HG03457 (cell line): Measurements from ENCODE around the gene IPO11.

Experiments used
- ATAC-seq: cut with Tn5 transposase; IDR thresholded peaks from one replicate; pipeline ENCODE4 v1.9.1; 2021; ENCODE audit warnings: moderate number of reproducible peaks; ENCODE audit not compliant: unreplicated experiment

The IPO11 gene

DNA sequence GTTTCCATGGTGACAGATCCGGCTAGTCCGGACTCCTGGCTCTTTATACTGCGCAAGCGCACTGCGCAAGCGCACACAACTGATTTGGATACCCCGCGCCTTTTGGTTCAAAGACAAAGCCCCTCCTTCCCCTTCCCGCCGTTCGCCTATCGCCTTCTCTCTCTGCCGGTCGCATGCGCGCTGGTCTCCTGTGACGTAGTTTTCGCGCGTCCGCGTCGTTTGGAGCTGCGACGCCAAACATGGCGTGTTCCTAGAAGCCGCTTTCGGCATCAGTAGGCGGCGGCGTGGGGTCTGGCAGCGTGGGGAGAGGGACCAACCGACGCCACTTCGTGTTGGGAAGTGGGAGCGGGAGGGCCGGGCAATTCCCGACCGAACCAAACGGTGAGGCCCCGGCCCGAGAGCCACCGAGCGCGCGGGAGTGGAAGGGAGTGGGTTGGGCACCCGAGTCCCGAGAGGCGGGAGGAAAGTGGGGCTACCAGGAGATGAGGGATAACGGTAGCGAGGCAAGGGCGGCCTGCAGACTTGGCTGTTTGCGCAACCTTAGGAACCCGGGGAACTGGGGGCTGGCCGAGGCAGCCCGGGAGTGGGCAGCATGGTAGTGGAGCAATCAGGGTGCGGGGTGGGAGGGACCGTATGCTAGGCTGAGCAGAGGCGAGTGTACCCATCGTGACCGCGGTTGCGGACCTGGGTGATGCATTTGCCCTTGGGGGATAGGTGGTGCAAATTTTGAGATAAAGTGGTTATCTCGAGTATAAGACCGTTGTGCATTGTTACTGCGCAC lies at the start of gene IPO11:
IPO11 (plus strand) TSS at position 215 of the 781 bp plus-strand sequence. CDS start 24,517 bp downstream, outside the sequence.
- peak; percentile 91 for ATAC-seq

DNA sequence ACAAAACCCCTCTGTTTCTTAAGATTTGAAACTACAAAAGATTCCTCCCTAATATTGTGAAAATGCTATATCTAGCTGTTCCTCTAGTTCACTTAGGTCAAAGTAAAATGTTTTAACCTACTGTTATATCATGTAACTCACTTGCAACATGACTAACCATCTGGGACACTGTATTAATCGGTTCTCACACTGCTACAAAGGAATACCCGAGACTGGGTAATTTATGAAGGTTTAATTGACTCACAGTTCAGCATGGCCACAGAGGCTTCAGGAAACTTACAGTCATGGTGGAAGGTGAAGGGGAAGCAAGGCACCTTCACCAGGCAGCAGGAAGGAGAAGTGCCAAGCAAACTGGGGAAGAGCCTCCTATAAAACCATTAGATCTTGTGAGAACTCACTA lies 43.5 kb upstream of the IPO11 start:
- no peak for ATAC-seq

DNA sequence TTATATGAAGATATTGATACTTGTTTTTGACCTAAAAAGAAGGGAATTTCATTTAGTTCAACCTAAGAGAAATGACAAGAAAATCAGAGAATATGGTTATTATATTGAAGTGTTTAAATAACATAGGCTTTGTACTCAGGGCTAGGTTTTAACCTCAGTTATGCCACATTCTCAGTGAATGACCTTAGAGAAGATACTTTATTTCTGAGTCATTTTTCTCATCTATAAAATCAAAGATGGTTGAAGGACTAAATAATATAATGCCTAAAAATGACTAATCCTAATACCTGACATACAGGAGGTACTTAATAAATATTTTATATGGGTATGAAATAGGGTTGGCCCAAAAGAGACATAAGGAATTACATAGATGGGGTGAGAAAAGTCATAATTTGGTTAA lies 41.2 kb upstream of the IPO11 start:
- ATAC-seq = no peak

DNA sequence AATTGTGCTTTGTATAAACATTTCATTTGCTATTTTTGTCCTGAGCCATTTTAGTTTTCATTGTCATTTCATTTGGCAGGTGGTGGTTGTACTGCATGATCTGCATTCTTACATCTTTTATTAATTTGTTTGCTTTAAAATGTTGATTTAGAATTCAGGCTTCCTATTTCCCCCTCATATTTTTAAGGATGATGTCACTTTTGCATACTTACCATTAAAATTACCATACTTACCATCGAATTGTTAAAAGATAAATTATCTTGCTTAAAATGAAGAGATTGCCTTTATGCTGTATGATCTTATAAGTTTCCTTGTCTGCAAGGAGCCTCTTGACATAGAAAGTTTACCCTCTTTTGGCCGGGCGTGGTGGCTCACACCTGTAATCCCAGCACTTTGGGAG lies 40.0 kb upstream of the IPO11 start:
- no peak for ATAC-seq

DNA sequence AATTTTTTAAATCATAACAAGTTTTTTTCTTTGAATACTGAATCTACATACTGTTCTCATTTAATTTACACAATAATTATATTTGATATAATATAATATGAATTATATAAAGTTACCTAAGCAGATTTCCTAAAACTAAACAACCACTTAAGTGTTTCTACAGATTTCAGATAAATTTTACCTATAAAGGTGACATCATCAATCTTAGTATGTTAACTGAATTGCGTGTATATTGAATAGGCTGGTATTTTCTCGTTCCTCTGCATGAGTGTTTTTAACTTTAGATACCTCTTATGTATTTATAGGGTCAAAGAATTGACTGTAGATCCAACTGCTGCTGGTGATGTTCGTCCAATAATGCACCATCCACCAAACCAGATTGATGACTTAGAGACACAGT lies 39.2 kb upstream of the IPO11 start:
- ATAC-seq = no peak

DNA sequence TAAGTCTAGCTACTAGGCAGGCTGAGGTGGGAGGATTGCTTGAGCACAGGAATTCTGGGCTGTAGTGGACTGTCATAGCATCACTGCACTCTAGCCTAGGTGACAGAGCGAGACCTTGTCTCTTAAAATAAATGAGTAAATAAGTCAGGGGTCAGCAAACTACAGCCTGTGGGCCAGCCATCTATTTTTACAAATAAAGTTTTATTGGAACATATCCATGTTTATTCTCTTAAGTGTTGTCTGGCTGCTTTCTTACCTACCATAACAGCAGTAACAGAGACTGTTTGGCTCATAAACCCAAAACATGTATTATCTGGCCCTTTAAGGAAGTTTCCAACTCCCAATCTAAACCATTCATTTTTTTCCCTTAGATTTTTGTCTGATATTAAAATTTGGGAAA lies 38.5 kb upstream of the IPO11 start:
- no peak for ATAC-seq

DNA sequence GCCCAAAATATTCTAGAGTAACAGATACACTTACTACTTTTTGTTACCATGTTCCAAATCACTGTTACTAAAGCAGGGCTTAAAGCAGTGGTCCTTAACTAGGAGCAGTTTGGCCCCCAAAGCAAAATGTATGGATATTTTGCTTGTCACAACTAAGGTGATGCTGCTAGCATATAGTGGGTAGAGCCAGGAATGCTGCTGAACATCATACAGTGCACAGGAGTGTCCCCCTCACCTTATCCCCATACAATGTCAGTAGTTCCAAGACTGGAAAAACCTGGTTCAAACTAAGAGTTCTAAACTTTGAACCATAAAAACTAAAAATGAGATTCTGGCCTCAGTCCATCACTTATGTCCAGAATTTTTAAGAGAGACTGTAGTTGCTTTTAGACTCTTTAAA lies 36.9 kb upstream of the IPO11 start:
- no peak for ATAC-seq

DNA sequence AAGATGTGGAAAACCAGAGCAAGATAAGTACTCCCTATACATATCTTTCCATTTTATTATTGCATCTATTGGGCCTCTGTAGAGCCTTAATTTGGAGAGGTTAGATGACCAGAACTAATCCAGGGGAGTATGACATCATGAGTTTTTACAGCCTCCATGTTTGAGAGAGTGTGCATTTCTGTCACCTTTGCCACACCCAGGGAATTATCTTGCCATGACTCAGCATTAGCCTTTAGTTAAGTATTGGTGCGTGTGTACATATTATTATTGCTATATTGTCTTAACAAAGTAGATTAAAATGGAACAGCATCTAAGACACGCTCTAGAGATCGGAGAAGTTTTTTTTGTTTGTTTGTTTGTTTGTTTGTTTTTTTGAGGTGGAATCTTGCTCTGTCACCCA lies 36.5 kb upstream of the IPO11 start:
- ATAC-seq = no peak

DNA sequence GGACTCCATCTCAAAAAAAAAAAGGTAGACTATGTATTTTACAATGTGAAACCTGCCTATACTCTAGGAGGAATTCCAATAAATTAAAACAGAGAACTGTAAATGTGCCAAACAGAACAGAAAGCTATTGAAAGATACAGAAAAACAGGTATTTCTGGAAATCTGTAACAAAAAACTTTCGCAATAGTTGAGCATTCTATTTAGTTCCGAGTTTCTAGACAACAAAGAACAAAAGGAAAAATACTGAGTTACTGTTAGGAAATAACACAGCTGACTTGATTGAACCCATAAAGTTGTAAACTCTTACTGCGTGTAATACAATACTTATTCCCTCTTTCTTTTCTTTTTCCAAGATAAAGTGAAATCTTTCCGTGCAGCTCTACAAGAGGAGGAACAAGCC lies 27.4 kb upstream of the IPO11 start:
- no peak for ATAC-seq

DNA sequence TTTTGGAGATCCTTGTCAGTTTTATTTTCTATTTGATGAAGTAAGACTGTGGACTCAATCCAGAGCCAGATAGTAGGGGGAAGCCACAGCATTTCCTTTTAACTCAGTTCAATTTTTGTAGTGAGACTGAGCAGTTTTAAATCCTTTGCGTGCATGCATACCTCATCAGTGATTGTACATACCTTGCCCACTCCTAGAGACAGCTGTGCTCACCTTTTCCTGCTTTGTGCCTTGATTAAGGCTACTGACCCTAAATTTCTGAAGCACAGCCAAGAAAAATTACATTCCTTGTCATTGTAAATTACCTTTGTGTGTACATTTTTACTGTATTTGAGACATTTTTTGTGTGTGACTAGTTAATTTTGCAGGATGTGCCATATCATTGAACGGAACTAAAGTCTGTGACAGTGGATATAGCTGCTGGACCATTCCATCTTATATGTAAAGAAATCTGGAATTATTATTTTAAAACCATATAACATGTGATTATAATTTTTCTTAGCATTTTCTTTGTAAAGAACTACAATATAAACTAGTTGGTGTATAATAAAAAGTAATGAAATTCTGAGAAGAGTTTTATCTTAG lies 26.7 kb upstream of the IPO11 start:
- ATAC-seq = no peak

DNA sequence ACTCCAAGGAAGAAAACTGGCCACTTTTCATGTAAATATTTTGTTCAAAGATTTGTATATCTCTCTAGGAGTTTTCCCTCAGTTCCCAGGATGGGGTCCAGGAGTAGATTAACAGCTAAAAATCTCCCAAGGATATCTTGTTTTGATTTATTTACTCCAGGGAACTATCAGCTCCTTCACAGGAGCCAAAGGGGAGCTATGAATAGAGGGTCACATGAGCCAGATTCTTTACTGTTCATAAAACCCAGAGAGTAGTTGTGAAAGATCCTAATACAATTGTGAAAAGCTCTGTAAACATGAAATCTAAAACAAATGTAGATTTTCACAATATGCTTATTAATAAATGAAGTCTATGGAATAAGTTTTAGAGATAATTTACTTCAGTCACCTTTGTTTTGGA lies 25.7 kb upstream of the IPO11 start:
- ATAC-seq = no peak

DNA sequence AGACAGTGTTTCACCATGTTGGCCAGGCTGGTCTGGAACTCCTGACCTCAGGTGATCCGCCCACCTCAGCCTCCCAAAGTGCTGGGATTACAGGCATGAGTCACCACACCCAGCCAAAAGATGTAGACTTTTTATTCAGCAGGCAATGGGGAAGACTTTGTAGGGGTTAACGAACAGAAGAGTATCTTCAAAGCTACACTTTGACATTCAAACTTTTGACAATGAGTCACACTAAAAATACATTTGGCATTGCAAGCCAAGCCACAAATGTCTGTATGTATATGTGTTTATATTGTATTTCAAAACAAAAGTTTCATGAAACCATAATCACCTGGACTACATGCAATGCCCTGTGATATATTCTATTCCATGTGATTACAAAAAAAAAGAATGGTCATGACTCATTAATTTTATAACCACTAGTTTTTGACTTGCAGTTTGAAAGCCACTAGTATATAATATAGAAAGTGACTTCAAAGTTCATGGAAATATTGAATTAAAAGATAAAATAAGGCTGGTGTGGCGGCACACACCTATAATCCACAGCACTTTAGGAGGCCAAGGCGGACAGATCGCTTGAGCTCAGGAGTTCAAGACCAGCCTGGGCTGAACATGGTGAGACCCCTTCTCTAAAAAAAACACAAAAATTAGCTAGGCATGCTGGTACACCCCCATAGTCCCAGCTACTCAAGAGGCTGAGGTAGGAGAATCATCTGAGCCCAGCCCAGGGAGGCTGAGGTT lies 17.2 kb upstream of the IPO11 start:
- ATAC-seq = no peak

DNA sequence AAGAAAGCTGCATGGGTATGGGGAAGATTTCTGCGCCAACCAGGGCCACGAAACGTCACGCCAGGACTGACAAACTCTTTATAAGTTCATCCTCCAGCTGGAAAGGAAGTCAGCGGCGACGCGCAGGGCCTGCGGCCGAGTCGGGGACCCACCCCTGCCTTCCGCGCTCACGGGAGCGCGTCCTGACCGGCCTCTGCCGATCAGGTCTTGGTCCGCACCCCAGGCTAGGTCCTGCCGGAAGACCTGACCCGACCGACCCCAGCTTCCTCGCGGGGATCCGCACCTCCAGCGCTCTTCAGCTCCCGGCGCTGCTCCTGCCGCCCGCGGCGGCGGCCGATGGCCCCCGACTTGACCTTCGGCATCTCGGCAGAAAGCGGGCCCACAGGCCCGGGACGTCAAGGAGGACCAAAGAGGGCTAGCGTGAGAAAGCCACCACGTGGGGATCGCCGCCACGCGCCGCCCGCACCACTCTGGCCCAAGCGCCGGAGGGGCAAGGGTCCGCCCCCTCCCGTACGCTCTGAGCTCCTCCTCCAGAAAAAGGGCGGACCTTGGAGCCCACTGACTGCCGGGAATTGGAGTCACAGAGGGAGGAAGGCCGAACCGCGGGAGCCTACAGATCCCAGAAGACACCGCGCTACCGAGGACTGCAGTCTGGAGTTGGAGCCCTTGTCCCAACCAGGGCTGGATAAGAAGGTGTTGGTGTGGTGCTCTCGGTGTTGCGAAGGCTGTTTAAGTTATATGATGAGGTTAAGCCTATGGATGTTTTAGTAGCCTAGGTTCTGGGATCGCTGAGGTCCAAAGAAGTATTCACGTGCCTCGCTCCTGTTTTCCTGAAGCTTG lies 8.9 kb upstream of the IPO11 start, which contains the start of gene DIMT1:
DIMT1 (minus strand) TSS at position 495 of the 840 bp plus-strand sequence; CDS start at position 362, 133 bp downstream.
- ATAC-seq = peak; percentile 97

DNA sequence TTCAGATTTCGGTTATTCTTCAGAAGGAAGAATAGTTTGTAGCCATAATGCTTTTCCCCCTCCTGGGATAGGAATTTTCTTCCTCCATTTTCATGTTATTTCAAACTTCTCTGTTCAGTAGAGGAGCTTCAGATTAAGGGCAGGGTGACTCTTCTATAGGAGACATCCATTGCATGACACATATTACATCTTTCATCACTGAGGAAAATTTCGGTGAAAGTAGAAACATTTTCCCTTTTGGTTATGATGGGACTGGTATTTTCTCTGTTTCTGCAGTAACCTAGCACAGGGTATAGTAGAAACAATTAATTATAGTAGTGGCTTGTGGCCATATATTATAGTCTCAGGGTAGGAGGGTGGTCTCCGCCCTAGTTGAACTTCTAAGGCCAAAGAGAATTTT lies 1.1 kb downstream of the IPO11 start:
- ATAC-seq = no peak

DNA sequence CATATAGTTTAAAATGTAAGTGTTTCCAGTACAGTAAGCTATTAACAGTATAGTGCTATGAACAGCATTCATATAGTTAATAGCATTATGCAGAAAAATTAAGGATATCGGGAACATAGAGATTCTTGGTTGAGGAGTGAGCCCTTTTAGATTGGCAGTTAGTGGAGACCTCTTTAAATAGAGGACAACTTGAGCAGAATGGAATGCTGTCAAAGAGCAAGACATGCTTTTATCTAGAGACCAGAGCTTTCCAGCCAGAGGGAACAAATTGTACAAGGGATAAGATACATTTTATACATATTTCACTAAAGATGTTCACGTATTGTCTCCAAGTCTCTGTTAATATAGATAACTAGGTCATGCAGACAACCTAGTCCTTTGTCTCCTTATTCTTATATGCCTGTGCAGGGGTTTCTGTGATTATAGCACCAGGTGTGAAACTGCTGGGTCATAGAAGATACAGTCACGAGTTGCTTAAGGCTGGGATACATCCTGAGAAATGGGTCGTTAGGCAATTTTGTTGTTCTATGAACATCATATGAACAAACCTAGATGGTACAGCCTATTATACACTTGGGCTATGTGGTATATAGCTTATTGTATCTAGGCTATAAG lies 6.0 kb downstream of the IPO11 start:
- ATAC-seq = no peak

DNA sequence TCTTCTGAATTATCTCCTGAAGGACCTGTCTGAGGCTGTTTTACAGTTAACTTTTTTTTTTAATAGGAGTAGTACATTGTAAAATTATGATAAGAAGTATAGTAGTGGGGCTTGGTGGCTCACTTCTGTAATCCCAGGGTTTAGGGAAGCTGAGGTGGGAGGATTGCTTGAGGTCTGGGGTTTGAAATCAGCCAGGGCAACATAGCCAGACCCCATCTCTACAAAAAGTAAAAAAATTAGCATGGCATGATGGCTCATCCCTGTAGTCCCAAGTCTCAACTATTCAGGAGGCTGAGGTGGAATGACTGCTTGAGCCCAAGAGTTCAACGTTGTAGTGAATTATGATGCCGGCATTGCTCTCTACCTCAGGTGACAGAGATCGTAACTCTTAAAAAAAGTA lies 7.0 kb downstream of the IPO11 start:
- no peak for ATAC-seq

DNA sequence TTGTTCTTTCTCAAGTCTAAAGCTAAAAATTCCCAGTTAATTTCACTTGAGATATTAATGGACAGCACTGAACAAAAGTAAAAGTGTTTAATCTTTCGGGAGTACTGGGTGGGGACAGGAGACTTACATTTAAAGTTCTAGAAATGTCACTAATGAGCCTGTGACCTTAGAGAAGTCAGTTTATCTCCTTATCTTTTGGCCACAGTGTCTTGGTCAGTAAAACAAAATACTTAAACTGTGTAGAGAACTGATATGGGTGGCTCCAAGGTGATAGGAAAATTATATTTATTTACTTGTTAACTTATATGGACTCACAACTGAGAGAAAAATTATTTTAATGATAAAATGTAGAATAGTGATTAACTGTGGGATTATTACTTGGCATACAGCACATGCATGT lies 8.9 kb downstream of the IPO11 start:
- no peak for ATAC-seq

DNA sequence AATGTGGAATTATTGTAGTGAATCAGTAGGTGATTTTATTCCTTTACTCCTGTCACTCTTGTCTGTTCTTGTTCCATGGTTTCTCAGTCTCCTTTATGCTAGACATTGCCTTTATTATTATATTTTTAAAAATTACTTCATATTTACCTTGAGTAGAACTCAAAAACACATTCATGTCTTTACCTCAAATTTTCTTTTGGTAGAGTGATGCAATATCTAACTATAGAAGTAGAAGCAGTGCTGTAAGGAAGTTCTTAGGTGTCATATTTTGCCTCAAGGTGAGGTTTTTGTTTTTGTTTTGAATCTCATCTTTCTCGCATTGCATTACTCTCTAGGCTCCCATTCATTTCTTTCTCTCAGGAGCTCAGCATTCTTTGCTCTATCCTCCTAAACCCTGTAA lies 12.2 kb downstream of the IPO11 start:
- no peak for ATAC-seq

DNA sequence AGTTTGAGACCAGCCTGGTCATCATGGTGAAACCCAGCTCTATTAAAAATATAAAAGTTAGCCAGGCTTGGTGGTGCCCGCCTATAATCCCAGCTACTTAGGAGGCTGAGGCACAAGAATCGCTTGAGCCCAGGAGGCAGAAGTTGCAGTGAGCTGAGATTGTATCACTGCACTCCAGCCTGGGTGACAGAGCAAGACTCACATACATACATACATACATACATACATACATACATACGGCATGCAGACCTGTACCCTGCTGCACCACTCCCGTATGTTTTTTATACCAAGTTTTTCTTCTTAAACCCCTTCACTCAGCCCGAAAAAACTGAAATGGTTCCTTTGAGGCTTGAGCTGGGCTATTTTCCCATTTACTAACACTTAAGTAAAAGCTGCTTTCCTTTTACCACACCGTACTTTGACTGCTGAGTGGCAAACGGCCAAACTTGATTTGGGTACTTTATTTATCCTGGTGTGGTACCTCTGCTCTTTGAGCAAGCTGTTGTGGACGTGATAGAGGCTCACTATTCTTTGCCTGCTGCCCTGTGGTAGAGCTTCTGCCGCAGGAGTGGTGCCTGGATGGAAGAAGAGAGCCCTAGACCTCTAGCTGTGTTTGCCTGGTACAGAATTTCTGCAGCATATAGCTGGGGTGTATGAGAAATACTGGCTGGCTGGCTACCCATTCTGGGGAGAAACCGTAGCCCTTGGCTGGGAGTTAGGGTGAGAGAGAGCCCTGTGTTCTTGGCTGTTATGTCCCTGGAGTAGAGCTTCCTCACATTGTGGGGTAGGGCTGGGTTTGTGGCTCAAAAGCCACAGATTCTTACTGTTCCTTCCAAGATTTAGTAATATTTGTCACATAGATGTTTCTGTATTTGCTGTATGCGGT lies 19.4 kb downstream of the IPO11 start:
- no peak for ATAC-seq

DNA sequence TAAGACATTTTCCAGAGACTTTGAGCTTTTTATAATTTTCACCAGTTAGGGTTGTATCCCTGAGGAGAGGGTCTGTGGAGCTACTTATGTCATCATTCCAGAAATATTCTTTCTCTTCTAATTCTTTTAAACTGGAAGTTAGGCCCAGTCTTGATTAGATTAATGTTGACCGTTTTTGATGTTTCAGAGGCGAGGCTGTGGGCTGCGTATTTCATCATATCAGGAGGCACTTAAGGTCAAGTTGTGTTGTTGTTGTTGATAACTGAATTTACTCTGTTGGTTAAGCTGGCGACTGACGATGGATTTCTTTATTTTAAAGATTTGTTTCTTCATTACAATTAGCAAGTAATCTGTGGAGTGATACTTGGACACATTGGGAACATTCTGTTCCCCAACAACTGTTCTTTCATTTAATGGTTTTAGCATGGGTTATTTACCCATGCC lies 20.1 kb downstream of the IPO11 start:
- ATAC-seq = no peak
